Testis (tissue), 2 donors: ENCODE results near the gene LARP1B.

Experiments
- POLR2A ChIP-seq: fragments of 450-650 bp; IDR thresholded peaks from one replicate; pipeline ENCODE4 v1.6.1; 2017; ENCODE audit warnings: antibody characterized with exemption, mild to moderate bottlenecking, moderate library complexity
- TF ChIP-seq, protein P1 (sequence below), 3 experiments: fragments of 450-650 bp in 2 of 3; fragments of 200-600 bp in 1 of 3; sonication (generic) in 1 of 3; IDR thresholded peaks; one replicate each; pipeline ENCODE4 v1.5.1; 2016 to 2019; ENCODE audit warnings: antibody characterized with exemption in 3 of 3, mild to moderate bottlenecking in 2 of 3, moderate library complexity in 1 of 3

DNA sequence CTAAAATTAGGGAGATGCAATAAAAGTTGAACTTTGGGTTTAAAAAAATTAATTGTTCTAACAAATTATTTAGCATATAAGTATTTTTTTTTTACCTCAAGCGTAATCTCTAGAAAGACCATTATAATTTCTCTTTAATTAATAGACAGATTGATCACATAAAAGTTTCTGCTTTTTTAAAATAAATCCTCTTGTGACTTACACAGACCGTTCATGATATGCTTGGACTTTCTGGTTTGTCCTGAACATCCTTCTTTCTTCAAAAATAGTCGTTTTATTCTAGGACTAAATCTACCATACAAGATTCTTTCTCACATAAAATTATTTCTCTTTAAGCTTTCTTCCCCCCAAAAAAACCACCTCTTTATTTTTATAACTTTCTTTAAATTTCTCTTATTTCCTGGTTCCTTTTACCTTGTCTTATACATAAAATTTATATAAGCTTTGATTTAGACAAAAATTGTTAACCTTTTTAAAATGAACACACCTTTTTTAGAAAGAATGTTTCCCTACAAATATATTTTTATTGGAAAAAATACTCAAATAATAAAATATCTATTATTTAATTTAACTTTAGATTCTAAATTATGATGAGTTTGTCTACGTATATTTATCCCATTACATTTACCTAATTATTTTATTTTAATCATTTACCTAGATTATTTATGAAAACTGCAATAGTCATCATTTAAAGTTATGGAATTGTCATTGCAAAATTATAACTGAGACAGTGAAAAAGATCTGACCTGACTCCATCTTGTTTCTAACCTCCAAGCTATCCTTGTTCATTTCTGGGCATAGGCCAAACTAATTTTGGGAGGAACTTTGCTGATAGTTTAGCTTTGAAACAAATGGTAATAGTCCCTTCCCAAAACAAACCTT, 188.9 kb downstream of the LARP1B start:
- TF ChIP-seq, protein P1, sequence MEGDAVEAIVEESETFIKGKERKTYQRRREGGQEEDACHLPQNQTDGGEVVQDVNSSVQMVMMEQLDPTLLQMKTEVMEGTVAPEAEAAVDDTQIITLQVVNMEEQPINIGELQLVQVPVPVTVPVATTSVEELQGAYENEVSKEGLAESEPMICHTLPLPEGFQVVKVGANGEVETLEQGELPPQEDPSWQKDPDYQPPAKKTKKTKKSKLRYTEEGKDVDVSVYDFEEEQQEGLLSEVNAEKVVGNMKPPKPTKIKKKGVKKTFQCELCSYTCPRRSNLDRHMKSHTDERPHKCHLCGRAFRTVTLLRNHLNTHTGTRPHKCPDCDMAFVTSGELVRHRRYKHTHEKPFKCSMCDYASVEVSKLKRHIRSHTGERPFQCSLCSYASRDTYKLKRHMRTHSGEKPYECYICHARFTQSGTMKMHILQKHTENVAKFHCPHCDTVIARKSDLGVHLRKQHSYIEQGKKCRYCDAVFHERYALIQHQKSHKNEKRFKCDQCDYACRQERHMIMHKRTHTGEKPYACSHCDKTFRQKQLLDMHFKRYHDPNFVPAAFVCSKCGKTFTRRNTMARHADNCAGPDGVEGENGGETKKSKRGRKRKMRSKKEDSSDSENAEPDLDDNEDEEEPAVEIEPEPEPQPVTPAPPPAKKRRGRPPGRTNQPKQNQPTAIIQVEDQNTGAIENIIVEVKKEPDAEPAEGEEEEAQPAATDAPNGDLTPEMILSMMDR (IDR thresholded peaks at IDR 0.05), result no peak
- TF ChIP-seq POLR2A, result no peak
